K562 (cell line): ENCODE results near the gene CCDC92. TPM values are rescaled to one million over a fixed set of nuclear protein-coding genes. Genes with fewer than 3 reads are reported as not detected.

Experiments
- ATAC-seq: fragments of 200-7000 bp; cut with Tn5 transposase; 3 replicates; pipeline ENCODE4 v1.9.1; 2020; ENCODE audit warnings: moderate library complexity
- BruUV-seq: library from RNA; stranded (reverse); fragments of 400-500 nt; replicated peaks from 2 replicates; lab custom pipeline; 2021; lab: Mats Ljungman, UMichigan
- CTCF ChIA-PET: fragments of 300-600 bp; formaldehyde crosslinking; extraction: SDS; loops from one replicate; lab custom pipeline; 2021; ENCODE audit warnings: low intra/inter-chr PET ratio; lab: Yijun Ruan, JAX
- POLR2A ChIA-PET: fragments of 300-600, 350-650 bp; sonication (Branson Sonifier 250); formaldehyde crosslinking; extraction: SDS; loops from one replicate; lab custom pipeline; 2021; ENCODE audit warnings: antibody characterized with exemption, inconsistent platforms; lab: Yijun Ruan, JAX
- DNase-seq, 4 experiments: peaks; one replicate each; pipeline versions ENCODE4 v3.0.0 to v3.0.0-alpha.2; 2011 to 2018; ENCODE audit warnings: low spot score in 3 of 4, mixed read lengths in 3 of 4; ENCODE audit errors: extremely low read depth in 1 of 4
- FAIRE-seq: peaks from 2 replicates; lab custom pipeline; 2011; peaks lifted over from hg19 to GRCh38; lab: Jason Lieb, UNC
- H2AFZ ChIP-seq: 2 replicates; pipeline ENCODE4 v1.6.0; 2011; ENCODE audit warnings: low read depth, low read length, control low read depth, inconsistent platforms
- H3K27ac ChIP-seq: fragments of 200-600 bp; 3 replicates; pipeline ENCODE4 v1.8.0; 2011; ENCODE audit warnings: low read depth, mild to moderate bottlenecking, control low read depth, inconsistent platforms, low read length, moderate library complexity, mixed read lengths; ENCODE audit errors: extremely low read depth
- H3K27me3 ChIP-seq, 2 experiments: fragments of 300-600 bp in 1 of 2; 2 replicates in 1 of 2; 3 replicates in 1 of 2; pipeline versions ENCODE4 v1.6.0 to v1.8.0; 2011; ENCODE audit warnings: inconsistent platforms in 2 of 2, low read length in 2 of 2, mild to moderate bottlenecking in 1 of 2, mixed read lengths in 1 of 2, moderate library complexity in 1 of 2; ENCODE audit not compliant: control insufficient read depth in 2 of 2, insufficient read depth in 2 of 2
- H3K36me3 ChIP-seq: fragments of 300-600 bp; 3 replicates; pipeline ENCODE4 v1.8.0; 2011; ENCODE audit warnings: mild to moderate bottlenecking, low read length, inconsistent platforms; ENCODE audit not compliant: control insufficient read depth, insufficient read depth
- H3K4me1 ChIP-seq, 2 experiments: fragments of 200-600 bp in 1 of 2; replicated peaks in 1 of 2; 2 replicates in 1 of 2; 3 replicates in 1 of 2; pipeline versions ENCODE4 v1.5.1 to v1.8.0; 2011; ENCODE audit warnings: inconsistent platforms in 2 of 2, low read length in 2 of 2, mild to moderate bottlenecking in 1 of 2, mixed read lengths in 1 of 2, moderate library complexity in 1 of 2; ENCODE audit not compliant: control insufficient read depth in 2 of 2, insufficient read depth in 2 of 2
- H3K4me2 ChIP-seq: 2 replicates; pipeline ENCODE4 v1.6.1; 2011; ENCODE audit warnings: low read length, control low read depth, inconsistent platforms, mixed read lengths; ENCODE audit not compliant: insufficient read depth
- H3K4me3 ChIP-seq: fragments of 200-600 bp; sonication (generic), shearing (Covaris generic); 2 replicates; pipeline ENCODE4 v1.5.1; 2016; ENCODE audit warnings: control low read depth, inconsistent platforms
- H3K79me2 ChIP-seq: fragments of 200-600 bp; 3 replicates; pipeline ENCODE4 v1.8.0; 2011; ENCODE audit warnings: low read length, inconsistent platforms; ENCODE audit not compliant: control insufficient read depth, insufficient read depth
- H3K9ac ChIP-seq, 2 experiments: 2 replicates each; pipeline versions ENCODE4 v1.6.0 to v1.6.1; 2011; ENCODE audit warnings: low read depth in 2 of 2, low read length in 2 of 2, control low read depth in 1 of 2, inconsistent platforms in 1 of 2, mild to moderate bottlenecking in 1 of 2, mixed read lengths in 1 of 2; ENCODE audit not compliant: insufficient read depth in 1 of 2
- H3K9me1 ChIP-seq: one replicate; pipeline ENCODE4 v1.6.0; 2011; ENCODE audit warnings: inconsistent platforms, mild to moderate bottlenecking, low read length, moderate library complexity; ENCODE audit not compliant: control insufficient read depth, insufficient read depth
- H3K9me3 ChIP-seq: replicated peaks from 2 replicates; pipeline ENCODE4 v1.5.1; 2011; ENCODE audit warnings: low read depth, low read length, inconsistent platforms; ENCODE audit not compliant: control insufficient read depth, insufficient read depth
- H4K20me1 ChIP-seq: replicated peaks from 2 replicates; pipeline ENCODE4 v1.6.1; 2011; ENCODE audit warnings: low read length, inconsistent platforms, mixed read lengths; ENCODE audit not compliant: control insufficient read depth, insufficient read depth
- C11orf30 ChIP-seq: fragments of 450-650 bp; IDR thresholded peaks from 2 replicates; pipeline ENCODE4 v1.6.1; 2016; ENCODE audit warnings: low read depth, mild to moderate bottlenecking
- RBBP5 ChIP-seq: fragments of 200-600 bp; sonication (generic); IDR thresholded peaks from 2 replicates; pipeline ENCODE4 v1.6.1; 2012; ENCODE audit warnings: borderline replicate concordance, mild to moderate bottlenecking, low read length, control low read depth, inconsistent platforms; ENCODE audit not compliant: insufficient read depth, poor library complexity, severe bottlenecking
- ZNF316 ChIP-seq: fragments of 450-650 bp; IDR thresholded peaks from 2 replicates; pipeline ENCODE4 v1.6.1; 2016
- WGBS: fragments of 100-300 bp; shearing (Covaris generic); methylation state at CpG from one replicate; pipeline ENCODE4 v1.1.6; 2016; ENCODE audit warnings: low coverage, mixed read lengths; ENCODE audit not compliant: insufficient coverage; ENCODE audit errors: missing lambda C conversion rate; 5-methylcytosine and 5-hydroxymethylcytosine counted together
- in situ Hi-C: fragments of 300-500 bp; cut with MboI; formaldehyde crosslinking; loops from 4 replicates; pipeline ENCODE4 v1.15.0; 2018; ENCODE audit warnings: inconsistent platforms, mixed read lengths
- intact Hi-C: fragments of 100-400 bp; cut with micrococcal nuclease; formaldehyde crosslinking; loops from 2 replicates; pipeline ENCODE4 v1.14.2; 2022
- polyA plus RNA-seq, 8 experiments: library from polyadenylated mRNA; depleted of rRNA in 4 of 8; stranded (reverse) in 5 of 8; unstranded in 3 of 8; fragments of >200 nt; fragmentation: Nextera tagmentation in 2 of 8; fragmentation: Illumina TruSeq in 1 of 8; extraction: Ambion mirVana in 2 of 8; extraction: Trizol in 1 of 8; gene quantifications; 2 replicates each; pipeline versions ENCODE4 v1.2.1 to v1.2.3, GENCODE V29; 2011 to 2014; ENCODE audit warnings: inconsistent platforms in 1 of 8, missing spikeins in 1 of 8
- total RNA-seq, 7 experiments: library from RNA; depleted of rRNA in 6 of 7; stranded (reverse); fragments of >200 nt in 6 of 7; fragmentation: Illumina TruSeq in 2 of 7; extraction: Trizol in 2 of 7; gene quantifications; 2 replicates each; pipeline versions ENCODE4 v1.2.1 to v1.2.3, GENCODE V29; 2011 to 2021; ENCODE audit warnings: low replicate concordance in 1 of 7

The CCDC92 gene
- total and polyA plus RNA-seq, 9 of the 15 experiments (the other 6 are each of a cell fraction or from before 2014, with no cell fraction given) = 0.27 to 5.9 (median 2.1) TPM

DNA sequence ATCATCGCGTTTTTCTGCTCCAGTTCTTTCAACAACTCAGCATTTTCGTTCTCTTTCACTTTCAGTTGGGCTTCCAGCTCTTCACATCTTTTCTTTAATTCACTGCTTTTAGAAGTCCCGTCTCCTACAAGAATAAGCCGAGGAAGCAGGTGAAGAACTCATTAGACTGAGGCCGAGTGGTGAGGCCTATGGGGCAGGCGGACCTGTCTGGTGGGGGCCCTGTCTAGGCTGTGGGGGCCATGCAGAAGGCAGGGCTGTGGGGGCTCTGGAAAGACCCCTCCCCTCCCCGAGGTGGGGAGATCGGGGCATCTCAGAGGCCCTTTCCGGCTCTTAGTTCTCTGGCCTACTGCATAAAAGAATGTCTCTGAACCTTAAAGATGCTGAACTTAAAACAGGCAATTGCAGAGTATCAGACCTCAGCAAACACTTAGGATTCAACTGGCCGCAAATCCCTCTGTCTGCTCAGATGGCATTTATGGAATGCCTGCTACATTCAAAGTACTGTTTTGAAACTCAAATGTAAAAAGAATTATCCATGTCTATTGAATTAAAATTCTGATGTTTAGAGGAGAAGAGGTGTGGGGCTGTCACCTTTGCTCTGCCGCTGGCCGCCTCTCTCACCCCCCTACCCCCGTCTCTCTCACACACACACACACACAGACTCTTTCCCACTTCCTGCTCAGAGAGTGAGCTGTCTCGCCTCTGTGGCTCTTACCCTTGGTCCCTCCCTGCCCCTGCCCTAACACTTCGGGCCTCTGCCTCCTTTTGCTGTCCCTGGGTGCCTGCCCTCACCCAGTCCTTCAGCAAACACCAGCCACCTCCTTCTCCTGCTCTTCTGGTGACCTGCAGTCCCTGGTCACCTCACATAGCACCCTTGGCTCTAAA is 34.7 kb downstream of the CCDC92 start:
- H3K79me2 ChIP-seq = no peaks in the 10 kb centered on the region
- H3K27ac ChIP-seq = no peak overlapping the region
- ATAC-seq (no peak), DNase-seq (no peak), FAIRE-seq (no peak)
- H3K4me2 ChIP-seq = no peak overlapping the region
- H4K20me1 ChIP-seq = peaks cover 13% of the 10 kb centered on the region
- in situ Hi-C loops = no loop called here
- no TSS peak for BruUV-seq
- no peak overlapping the region for H3K4me3 ChIP-seq
- H3K9me3 ChIP-seq = no peaks in the 10 kb centered on the region; the same call in 1 of the 2 replicates
- CTCF ChIA-PET = interaction anchor here (0.6 kb wide), 1 partner anchor 82 kb away, joined by 3 read pairs; no protein-coding TSS in a partner anchor
- H3K27me3 ChIP-seq = peaks cover 44 to 80% of the 10 kb centered on the region in 2 experiments
- WGBS = 28% methylated on average over 15 of the region's 16 CpGs
- TF ChIP-seq ZNF316 (peak; percentile 69), C11orf30 (peak; percentile 36; the same call in 1 of the 2 replicates), RBBP5 (no peak)
- H3K4me1 ChIP-seq = peaks cover 0 to 3% of the 10 kb centered on the region in 2 experiments; a peak in 4 of 5 replicates
- no peak overlapping the region for H3K9ac ChIP-seq
- H3K36me3 ChIP-seq = no peaks in the 10 kb centered on the region
- H3K9me1 ChIP-seq = no peaks in the 10 kb centered on the region
- POLR2A ChIA-PET = interaction anchor here (0.8 to 1.5 kb wide), 3 partner anchors 10 to 27 kb away, joined by 3 read pairs; no protein-coding TSS in a partner anchor
- intact Hi-C loops = no loop called here
- H2AFZ ChIP-seq = no peak overlapping the region
